Mesenteric fat pad (tissue), 1 donor: ENCODE measurements around the gene CAMSAP2. TPM values are rescaled to one million over a fixed set of nuclear protein-coding genes. Genes with fewer than 3 reads are reported as not detected.

Experiments
- total RNA-seq: library from RNA; stranded (reverse); fragmentation: NEBNext Ultra II Directional; extraction: Animal tissue kit (Norgen Biotek cat#: 25700); gene quantifications from one replicate; pipeline ENCODE4 v1.2.1, GENCODE V29; 2021
- donor health status: DM: yes; HTN: yes; CAD: no.

CAMSAP2 gene
- total RNA-seq, 1 donor from 2014 or later = 36.4 TPM

Other genes starting within 250 kb of the CAMSAP2 start
- 0.03 TPM for gene KIF14, start 118.1 kb upstream of the CAMSAP2 start, total RNA-seq
- gene DDX59, start 69.0 kb upstream of the CAMSAP2 start, total RNA-seq = 17.1 TPM
- gene GPR25, start 134.1 kb downstream of the CAMSAP2 start, total RNA-seq = not detected
- gene INAVA, start 156.0 kb downstream of the CAMSAP2 start, total RNA-seq = 0.16 TPM